Measurements from ENCODE around the gene SCLT1.

- no peak for TF ChIP-seq POLR2AphosphoS5 (IDR thresholded peaks at IDR 0.05; ENCODE audit: low read depth, low read length)
- no peak for TF ChIP-seq SIN3A (IDR thresholded peaks at IDR 0.05; ENCODE audit: borderline replicate concordance, insufficient read depth, low read length)
Observed at GRCh38 chr4:129129143-129129542, 35.8 kb upstream of the SCLT1 start.
